Stromal cell of bone marrow (primary cell): Measurements from ENCODE around the gene MCCC2.
"Not testable (repeated sequence)": the region's sequence is repeated elsewhere in the genome, so short reads cannot be mapped to it uniquely, and the experiment has no call there.

Experiments used
- DNase-seq: peaks from one replicate; pipeline ENCODE4 v3.0.0-alpha.2; 2012; ENCODE audit warnings: low read depth

The MCCC2 gene

DNA sequence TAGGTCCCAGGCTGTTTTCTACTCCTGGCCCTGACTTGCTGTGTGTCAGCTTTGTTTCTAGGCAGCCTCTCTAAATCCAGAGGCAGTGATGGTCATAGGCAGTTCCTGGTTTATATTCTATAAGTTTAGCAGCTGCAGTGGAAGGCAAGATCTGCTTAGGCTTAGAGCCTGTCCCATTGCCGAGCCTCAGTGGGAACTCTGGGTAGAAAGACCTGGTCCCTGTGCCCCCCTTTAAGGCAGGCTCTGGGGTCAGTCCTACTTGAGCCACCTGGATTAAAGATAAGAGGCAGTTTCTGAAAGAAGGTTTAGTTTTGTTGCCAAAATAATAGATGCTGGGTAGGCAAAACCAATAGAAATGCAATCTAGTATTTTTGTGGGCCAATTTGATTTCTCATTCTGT, 13.6 kb downstream of the MCCC2 start:
- no peak for DNase-seq

DNA sequence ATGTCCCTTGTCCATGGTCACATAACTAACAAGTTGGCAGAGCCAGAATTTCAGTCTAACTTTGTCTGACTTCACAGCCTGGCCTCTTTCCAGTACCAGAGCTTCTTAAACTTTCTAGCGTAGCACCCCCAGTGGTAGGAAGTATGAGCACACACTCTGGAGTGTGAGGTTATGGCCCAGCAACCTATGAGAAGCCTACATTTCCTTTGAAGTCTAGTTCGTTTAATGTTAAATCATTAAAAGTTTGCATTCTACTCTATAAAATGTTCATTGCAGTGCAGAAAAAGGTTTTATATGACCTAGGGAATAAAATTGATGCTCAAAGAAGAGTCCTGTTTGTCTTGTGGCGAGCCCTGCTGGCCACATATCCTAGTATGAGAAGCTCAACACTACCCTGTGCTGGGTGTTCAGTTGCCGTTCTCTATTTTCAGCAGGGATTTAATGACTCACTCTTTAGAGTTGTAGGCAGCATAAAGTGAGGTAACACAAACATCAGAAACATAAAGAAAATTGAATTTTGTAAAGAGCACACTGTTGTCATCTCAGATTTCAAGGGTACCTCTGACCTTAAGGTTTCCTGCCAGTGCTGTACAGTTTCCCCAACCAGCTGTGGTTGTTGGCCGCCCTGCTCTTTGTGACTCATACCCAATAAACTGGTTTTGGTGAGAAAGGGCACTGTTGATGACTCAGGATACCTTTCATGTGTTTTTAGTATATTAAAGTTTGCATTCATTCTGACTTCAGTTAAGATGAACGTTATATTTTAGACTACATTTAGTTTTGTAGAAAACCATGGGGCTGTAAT, 14.3 kb downstream of the MCCC2 start:
- peak; percentile 95 for DNase-seq

DNA sequence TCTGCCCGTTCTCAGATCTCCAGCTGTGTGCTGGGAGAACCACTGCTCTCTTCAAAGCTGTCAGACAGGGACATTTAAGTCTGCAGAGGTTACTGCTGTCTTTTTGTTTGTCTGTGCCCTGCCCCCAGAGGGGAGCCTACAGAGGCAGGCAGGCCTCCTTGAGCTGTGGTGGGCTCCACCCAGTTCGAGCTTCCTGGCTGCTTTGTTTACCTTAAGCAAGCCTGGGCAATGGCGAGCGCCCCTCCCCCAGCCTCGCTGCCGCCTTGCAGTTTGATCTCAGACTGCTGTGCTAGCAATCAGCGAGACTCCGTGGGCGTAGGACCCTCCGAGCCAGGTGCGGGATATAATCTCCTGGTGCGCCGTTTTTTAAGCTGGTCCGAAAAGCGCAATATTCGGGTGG, 22.8 kb downstream of the MCCC2 start:
- DNase-seq: not testable (repeated sequence)

DNA sequence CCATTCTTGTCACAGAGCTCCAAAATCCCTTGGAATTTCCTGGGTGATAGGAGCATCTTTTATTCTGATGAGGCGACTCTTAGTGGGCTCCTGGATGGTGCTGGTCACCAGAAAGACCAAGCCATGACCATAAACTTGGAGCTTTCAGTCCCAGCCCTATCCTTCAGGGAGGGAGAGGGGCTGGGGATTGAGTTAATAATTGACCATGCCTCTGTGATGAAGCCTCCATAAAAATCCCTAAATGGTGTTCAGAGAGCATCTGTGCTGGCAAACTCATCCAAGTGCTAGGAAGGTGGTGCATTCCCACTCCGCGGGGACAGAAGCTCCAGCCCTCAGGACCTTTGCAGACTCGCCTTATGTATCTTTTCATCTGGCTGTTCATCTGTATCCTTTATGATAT, 28.7 kb downstream of the MCCC2 start:
- DNase-seq: no peak

DNA sequence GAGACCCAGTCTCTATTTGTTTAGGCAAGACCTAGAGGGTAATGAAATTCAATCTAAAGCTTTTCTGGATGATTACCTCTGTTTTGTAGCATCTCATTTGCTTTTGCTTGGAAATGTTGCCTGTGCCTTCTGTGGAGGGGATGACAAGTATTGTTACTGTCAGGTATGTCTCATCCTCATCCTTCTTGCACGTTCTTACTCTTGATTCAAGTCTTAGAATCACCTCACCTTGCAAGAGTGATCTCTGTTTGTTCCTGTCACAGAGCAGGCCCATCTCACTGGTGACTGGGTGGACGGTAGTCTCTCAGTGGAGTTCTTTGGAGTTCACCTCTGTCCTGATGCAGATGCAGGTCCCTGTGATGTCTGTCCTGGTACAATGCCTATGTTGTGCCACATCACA, 33.5 kb downstream of the MCCC2 start:
- DNase-seq: no peak

DNA sequence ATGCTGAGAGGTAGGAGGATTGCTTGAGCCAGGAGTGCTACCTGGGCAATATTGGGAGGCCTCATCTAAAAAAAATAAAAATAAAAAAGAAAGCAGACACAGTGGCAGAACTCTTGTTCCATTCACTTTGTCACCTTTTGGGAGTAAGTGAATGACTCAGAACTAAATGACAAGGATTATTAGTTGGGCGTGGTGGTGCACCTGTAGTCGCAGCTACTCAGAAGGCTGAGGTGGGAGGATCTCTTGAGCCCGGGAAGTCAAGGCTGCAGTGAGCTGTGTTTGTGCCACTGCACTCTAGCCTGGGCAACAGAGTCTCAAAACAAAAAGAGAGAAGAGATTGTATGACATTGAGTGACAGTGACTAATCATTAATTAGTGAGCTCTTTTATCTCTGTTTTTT, 34.1 kb downstream of the MCCC2 start:
- DNase-seq: no peak

DNA sequence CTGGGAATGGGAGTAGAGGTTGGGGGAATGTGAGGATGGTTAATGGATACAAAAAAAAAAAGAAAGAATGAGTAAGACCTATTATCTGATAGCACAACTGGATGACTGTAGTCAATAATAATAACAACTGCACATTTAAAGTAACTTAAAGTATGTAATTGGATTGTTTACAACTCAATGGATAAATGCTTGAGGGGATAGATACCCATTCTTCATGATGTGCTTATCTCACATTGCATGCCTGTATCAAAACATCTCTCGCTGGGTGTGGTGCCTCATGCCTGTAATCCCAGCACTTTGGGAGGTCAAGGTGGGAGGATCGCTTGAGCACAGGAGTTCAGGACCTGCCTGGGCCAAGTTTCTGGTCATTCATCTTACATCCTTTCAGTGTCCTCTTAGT, 34.6 kb downstream of the MCCC2 start:
- DNase-seq: no peak

DNA sequence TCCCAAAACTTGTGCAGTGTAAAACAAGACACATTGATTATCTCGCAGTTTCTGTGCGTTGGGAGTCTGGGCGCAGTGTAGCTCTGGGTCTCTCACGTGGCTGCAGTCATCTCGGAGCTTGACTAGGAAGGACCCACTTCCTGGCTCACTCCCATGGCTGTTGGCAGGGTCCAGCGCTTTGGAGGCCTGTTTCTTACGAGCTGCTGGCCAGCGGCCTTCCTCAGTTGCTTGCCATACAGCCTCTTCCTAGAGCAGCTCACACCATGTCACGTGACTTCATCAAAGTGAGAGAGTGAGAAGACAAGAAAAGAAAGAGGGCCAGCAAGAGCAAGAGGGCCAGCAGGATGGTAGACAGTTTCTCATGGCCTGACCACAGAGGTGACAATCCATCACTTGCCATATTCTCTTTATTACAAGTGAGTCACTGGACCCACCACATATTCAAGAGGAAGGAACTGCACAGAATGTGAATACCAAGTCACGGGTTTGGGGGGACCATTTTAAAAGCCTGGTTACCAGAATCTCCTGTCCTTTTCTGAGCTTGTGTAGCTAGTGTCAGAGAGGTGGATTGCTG, 36.2 kb downstream of the MCCC2 start:
- no peak for DNase-seq

DNA sequence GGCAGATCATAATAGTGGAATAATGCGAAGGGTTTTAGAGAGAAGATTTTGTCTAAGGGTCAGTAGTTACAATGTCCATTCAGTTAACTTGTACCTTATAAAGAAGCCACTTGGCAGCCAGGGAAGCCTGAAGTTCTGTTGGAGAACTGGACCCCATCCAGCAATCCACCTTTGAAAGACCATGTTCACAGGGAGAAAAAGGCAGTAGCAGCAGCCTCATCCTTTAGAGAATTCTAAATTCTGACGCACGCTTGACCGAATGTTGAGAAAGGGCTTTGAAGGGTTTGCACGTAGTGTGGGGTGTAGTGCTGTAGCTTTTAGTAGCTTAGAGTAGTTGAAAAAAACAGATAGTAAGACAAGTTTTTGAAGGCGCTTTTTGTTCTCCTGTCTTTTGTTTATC, 42.8 kb downstream of the MCCC2 start:
- no peak for DNase-seq

DNA sequence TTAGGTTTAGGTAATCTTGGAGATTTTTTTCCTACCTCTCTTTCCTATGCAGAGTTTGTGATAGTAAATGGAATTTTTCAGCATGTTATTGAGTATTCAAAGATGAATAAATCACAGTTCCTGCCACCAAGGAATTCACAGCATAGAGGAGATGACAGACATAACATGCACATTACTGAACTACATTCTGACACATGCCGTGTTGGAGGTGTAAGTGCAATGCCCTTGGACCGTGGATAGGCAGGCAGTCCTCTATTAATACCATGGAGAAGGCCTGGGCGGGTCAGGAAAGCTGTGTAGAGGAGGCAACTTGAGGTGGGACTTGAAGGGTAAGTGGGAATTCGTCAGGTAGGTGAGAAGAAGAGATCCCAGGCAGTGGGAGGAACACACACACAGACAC, 43.9 kb downstream of the MCCC2 start:
- no peak for DNase-seq

DNA sequence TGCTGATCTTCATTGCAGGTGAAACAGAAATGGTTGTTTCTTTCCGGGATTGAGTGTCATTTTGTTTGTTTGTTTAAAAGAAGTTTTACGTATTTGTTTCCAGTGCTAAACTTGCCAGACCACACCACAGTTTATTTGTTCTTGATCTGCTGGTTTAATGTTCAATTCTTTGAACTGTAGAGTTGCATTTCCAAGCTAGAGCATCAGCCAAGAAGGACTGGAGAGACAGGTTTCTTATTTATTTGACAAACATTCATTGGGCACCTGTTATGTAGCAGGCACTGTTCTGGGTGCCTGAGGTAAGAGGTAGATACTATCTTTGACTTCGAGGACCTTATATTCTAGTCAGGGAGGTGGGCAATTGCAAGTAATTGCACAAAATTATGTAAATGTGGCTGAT, 45.0 kb downstream of the MCCC2 start:
- no peak for DNase-seq

DNA sequence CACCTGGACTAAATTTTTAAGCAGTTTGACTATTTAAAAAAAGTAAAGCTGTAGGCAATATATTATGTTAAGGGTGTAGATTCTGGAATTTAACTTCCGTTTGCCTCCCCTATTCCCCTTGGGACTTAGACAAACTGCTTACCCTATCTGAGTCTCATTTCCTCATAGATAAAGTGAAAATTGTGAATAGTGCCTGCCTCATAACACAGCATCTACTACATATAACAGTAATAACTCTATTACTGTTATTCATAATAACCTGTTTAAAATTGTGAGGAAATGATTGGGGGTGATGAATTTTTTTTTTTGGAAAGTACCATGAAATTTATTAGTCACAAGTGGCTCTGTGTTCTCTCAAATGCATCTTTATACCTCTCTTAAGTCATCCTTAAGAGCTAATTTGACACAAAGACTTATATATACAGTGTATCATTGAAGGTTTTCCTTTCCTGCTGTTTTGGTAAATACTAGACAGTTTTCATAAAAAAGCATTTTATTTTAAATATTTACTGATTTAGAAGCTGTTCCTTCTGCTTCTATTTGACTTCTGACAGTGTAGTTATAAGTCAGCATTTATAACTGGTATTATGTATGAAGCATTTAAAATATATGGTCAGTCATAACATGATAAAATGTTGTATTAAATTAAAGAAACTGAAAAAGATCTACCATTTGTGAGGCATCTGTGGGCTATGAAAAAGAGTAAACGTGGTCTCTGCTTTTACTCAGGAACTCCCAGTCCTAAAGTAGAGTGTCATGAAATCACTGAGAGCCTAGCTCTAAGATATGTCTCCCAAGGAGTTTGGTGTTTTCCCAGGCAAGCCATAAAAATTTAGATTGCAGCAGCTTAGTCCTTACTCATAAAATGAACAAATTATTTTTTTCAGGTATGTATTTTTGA, 46.4 kb downstream of the MCCC2 start:
- no peak for DNase-seq

DNA sequence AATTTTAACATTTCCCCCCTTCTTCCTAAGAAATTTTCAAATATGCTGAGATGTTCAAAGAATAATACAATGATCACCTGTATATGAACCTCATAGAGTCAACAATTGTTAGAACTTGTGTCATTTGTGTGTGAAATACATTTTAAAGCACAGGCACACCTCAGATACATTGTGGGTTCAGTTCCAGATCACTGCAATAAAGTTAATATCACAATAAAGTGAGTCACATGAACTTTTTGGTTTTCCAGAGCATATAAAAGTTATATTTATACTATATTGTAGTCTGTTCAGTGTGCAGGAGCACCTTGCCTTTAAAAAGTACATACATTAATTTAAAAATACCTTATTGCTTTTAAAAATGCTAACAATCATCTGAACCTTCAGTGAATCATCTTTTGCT, 50.0 kb downstream of the MCCC2 start:
- no peak for DNase-seq

DNA sequence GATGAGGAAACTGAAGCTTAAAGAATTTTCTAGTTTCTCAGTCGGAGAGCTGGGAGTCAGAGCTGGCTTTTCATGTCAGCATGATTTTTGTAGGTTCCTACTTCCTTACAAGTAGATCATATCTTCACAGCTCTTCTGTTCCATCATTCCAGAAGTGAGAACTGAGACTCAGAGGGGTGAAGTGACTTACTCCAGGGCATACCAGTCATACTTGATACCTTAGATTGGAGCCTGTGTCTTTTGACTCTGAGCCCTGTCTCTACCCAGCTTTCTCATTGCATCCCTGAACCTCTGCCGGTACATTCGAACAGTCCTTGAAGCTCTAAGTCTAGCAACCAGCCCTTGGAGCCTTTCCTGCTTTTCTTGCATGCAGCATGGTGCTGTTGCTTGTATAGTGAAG, 53.3 kb downstream of the MCCC2 start:
- DNase-seq: no peak

DNA sequence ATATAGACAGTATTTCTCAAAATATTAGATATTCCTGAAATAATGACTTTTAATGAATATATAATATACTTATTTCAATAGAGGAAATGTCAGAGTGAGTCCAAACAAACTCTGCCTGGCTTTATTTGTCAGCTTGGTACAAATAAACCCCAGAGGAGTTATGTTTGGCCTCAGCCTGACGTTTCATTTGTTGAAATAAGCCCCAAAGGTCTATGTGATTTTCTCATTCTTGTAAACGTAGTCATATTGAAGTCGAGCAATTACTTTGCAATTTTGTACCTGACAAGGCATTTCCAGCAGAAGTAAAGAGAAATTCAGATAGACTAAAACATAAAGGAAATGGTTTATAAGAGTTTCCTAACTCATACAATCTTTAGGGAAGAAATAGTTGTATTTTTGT, 57.9 kb downstream of the MCCC2 start:
- DNase-seq: no peak

DNA sequence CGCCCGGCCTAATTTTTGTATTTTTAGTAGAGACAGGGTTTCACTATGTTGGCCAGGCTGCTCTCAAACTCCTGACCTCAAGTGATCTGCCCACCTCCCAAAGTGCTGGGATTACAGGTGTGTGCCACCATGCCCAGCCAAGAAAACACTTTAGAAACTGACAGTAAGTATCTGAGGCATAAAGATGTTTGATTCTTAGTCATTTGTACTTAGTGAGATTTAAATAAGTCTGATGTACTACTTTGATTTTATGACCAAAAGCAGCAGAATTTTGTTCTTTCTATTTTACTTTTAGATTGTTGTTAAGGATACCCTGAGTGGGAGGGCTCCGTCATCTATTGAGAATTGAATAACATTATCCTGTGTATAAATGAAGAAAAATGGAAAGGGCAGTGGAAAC, 63.8 kb downstream of the MCCC2 start:
- DNase-seq: not testable (repeated sequence)

DNA sequence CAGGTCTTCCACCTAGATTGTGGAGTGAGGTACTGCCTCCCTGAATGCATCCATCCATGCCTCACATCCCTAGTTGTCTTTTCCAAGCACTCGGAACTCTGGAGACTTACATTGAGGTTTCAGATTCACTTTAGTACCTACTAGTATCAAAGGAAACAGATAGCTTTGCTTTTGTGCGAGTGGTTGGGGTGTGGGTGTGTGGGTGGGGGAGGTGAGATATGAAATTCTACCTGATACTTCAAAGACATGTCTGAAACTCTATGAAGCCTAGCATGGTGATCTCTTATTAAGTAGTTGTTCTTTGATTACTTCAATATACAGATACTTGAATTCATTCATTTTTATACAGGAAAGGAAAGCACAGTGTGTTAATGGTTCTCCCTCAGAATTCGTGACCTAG, 64.4 kb downstream of the MCCC2 start:
- DNase-seq: no peak

DNA sequence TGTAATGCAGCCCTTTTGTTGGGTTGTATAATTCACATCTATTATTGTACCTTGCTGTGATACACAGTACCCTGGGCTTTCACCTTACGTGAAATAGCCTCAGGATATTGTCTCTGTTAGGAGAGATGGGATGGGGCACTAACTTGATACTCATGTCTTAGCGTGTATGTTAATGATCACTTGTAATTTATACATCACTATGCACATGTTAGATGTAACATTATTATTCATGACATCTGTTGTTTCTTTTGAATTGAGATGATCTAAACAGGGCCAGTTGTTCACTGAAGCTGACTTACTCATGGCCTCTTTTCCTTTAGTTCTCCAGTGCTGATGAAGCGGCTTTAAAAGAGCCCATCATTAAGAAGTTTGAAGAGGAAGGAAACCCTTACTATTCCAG, 65.2 kb downstream of the MCCC2 start:
- no peak for DNase-seq

DNA sequence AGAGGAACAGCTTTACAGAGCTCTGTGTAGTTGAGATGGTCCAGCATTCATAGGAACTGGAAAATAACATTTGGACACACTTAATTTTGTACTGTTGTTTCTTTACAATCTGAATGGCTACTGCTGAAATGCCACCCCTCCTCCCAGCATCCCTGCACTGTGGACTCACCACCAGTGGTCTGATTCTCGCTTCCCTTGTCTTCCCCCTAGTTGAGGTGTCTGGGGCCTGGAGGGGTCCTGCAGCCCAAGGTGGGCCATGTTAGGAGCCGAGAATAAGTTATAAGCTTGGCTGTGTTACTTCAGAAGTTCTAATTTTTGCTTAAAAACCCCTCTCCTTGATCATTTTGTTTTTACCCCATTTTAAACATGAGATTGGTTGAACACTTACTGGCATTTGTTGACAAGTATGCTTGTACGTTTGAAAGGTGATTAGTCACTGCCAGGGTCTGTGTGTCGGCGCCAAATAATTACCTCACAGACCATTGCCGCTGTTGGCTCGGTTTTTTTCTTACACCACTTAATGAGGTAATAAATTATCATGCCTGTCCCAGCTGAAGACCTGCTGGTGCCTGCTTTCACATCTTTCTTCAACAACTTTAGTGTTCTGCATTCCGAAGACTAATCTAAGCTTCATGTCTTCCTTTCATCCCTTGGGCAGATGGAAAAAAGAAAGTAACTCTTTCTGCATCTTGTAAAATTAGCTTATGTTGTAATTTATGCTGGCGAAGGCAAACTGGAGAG, 65.8 kb downstream of the MCCC2 start:
- no peak for DNase-seq

DNA sequence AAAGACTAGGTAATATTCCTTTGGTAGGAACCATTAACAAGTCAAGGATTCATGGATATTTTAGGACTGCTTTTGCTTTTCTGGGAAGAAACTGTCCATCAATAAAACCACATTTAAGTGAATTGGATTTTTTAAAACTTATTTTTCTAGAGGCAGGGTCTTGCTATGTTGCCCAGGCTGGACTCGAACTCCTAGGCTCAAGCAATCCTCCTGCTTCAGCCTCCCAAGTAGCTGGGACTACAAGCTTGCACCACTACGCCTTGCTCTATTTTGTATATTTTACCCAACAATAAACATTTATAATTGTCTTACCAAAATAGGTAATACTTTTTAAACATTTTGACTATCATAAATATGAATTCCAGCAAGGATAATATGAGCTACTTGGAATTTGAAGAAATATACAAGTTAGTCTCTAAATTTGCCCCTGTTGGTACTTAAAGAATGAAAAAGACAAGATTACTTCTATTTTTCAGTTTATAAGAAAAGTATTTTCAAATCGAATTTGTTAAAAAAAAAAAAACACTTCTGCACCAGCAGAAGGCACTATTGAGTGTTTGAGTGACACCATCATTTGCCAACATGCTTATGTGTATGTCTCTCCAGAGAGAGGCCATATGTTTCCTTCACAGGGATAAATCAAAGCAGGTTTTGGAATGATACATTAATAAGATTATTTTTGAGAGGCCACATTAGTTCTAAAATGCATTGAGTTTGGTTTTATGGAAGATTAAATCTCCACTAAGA, 71.9 kb downstream of the MCCC2 start:
- no peak for DNase-seq

DNA sequence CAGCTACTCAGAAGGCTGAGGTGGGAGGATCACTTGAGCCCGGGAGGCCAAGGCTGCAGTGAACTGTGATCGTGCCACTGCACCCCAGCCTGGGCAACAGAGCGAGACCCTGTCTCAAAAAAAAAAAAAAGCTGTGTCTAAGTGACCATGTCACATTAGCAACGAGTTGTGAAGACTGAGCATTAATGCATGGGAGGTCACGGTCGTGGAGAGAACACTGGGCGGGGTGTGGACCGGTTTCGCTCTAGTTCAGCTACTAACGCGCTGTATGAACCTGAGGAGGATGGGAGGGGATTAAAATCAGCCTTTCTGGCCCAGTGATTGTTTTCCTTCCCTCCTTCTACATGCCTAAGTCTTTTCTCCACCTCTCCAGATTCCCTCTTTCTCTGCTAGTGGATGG, 75.2 kb downstream of the MCCC2 start:
- DNase-seq: no peak
